HG03175 (cell line): Measurements from ENCODE around the gene WAS.
"Not testable (repeated sequence)": the region's sequence is repeated elsewhere in the genome, so short reads cannot be mapped to it uniquely, and the experiment has no call there.

Experiments used
- ATAC-seq: cut with Tn5 transposase; IDR thresholded peaks from one replicate; pipeline ENCODE4 v1.9.1; 2021; ENCODE audit warnings: mild to moderate bottlenecking, moderate library complexity; ENCODE audit not compliant: unreplicated experiment

Gene WAS

DNA sequence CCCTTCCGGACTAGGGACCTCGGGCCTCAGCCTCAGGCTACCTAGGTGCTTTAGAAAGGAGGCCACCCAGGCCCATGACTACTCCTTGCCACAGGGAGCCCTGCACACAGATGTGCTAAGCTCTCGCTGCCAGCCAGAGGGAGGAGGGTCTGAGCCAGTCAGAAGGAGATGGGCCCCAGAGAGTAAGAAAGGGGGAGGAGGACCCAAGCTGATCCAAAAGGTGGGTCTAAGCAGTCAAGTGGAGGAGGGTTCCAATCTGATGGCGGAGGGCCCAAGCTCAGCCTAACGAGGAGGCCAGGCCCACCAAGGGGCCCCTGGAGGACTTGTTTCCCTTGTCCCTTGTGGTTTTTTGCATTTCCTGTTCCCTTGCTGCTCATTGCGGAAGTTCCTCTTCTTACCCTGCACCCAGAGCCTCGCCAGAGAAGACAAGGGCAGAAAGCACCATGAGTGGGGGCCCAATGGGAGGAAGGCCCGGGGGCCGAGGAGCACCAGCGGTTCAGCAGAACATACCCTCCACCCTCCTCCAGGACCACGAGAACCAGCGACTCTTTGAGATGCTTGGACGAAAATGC lies at the start of gene WAS:
TSS of gene WAS (plus strand) at position 389 of the 572 bp plus-strand sequence. CDS start at position 444, 55 bp downstream.
- peak; percentile 92 for ATAC-seq

DNA sequence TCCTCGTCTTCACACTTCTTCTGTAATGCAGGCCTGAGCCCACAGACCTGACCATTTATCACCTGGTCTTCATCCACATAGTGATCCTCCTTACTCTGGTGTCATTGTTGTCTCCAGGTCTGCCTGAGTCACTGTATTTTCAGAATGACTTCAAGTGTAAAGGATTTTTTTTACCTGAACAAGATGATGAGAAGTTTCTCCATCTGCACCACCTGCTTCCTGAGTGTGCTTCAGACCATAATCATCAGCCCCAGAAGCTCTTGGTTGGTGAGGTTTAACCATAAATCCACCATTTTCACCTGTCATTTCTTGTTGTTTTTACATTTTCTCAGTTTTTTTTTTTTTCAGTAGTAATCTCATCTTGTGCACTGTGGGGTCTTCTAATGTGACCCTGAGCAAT lies 47.3 kb upstream of the WAS start:
- no peak for ATAC-seq

DNA sequence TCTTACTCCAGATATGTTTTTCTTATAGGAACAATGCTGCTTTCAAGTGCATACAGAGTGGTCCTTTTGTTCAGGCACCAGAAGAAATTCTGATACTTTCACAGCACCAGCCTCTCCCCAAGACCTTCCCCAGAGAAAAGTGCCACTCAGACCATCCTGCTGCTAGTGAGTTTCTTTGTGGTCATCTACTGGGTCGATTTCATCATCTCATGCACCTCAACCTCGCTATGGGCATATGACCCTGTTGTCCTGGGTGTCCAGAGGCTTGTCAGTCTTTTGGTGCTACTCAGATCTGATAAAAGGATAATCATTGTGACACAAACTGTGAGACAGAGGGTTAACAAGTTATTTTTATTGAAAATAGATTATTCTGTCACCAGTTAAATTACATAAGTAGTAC lies 46.8 kb upstream of the WAS start:
- no peak for ATAC-seq

DNA sequence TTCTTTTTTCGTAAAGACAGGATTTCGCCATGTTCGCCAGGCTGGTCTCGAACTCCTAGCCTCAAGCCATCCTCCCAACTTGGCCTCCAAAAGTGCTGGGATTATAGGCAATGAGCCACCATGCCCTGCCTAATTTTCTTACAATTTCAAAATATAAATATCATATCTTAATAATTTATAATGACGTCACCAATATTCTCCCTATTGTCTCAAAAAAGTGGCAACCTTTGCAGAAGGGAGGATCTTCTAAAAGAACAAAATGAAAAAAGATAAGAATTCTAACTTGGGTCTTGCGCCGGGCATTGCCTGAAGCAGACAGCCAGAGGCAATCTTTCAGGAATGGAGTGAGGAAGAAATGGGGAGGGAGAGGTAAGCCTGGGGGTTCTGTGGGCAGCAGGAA lies 37.9 kb upstream of the WAS start:
- no peak for ATAC-seq

DNA sequence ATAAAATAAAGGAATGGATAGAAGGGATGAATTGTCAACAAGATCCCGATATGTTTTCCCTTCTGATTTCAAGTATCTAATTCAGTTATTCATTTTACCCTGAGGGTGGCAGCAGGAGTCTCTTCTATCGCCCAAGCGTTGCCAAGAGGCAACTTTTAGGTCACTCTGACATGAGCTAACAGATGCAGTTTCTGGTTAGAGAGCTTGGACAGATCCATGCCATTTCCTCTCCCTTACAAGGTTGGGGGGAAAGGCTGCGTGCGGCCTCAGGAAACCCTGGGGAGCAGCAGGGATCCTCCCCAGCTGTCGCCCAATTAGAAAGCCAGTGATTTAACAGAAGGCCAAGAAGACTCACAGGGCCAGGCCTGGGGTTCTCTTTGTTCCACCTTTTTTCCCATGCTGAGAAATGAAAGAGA lies 35.3 kb upstream of the WAS start:
- no peak for ATAC-seq

DNA sequence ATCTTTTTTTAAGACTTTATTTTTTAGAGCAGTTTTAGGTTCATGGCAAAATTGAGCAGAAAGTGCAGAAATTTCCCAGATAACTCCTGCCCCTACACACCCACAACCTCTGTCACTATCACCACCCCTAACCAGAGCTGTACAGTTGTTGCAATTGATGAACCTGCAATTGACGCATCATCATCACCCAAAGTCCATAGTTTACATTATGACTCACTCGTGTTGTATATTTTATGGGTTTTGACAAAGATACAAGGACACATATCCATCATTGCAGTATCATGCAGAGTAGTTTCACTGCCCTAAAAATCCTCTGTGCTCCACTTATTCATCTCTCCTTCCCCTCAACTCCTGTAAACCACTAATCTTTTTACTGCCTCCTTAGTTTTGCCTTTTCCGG lies 34.5 kb upstream of the WAS start:
- no peak for ATAC-seq

DNA sequence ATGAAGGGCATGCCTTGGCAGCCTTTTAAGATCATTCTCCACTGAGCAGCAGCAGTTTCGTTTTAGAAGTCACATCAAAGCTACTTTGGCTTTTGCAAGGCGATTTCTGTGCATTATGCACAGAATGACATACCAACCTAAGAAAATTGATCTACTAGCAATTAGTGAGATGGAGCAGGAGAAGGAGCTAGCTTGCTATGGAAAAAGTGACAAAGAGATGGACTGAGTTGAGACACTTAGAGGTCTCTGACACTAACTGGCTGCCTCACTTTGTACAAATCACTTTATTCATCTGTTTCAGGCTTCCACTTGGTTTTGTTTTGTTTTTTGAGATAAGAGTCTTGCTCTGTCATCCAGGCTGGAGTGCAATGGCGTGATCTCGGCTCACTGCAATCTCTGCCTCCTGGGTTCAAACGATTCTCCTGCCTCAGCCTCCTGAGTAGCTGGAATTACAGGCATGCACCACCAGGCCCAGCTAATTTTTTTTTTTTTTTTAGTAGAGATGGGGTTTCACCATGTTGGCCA lies 31.5 kb upstream of the WAS start:
- ATAC-seq, result not testable (repeated sequence)

DNA sequence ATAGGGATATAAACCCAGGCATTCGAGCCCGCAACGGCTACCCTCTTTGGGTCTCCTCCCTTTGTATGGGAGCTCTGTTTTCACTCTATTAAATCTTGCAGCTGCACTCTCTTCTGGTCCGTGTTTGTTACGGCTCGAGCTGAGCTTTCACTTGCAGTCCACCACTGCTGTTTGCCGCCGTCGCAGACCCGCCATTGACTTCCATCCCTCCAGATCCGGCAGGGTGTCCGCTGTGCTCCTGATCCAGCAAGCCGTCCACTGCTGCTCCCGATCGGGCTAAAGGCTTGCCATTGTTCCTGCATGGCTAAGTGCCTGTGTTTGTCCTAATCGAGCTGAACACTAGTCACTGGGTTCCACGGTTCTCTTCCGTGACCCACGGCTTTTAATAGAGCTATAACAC lies 28.9 kb upstream of the WAS start:
- ATAC-seq, result not testable (repeated sequence)

DNA sequence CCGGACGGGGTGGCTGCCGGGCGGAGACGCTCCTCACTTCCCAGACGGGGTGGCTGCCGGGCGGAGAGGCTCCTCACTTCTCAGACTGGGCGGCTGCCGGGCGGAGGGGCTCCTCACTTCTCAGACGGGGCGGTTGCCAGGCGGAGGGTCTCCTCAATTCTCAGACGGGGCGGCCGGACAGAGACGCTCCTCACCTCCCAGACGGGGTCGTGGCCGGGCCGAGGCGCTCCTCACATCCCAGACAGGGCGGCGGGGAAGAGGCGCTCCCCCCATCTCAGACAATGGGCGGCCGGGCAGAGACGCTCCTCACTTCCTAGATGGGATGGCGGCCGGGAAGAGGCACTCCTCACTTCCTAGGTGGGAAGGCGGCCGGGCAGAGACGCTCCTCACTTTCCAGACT lies 23.9 kb upstream of the WAS start:
- ATAC-seq, result not testable (repeated sequence)

DNA sequence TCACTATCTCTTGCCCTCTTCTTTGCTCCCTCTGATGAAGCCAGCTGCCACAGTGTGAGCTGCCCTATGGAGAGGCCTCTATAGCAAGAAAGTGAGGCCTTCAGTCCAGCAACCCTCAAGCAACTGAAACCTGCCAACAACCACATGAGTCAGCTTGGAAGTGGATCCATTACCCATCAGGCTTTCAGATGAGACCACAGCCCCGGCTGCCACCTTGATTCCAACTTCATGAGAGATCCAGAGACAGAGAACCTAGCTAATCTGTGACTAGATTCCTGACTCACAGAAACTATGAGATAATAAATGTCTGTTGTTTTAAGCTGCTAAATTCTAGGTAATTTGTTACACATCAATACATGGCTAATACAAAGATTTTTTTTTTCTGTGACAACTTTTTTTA lies 20.4 kb upstream of the WAS start:
- no peak for ATAC-seq

DNA sequence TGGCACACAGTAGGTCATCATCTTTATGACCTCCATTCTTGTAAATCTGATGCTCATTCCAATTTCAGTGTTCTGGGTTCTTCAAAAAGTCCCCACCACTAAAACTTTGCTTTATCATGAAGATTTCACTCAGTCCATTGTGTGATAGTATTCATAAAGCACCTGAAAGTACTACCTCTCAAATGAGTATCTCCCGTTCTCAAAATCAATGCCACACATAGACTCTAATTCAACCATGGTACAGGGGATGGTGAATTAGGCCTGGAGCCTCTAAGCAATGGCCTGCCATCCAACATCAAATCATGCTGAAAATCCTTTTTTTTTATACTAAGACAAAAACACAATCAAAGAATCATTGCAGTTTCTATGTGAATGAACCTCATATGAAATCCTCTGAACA lies 19.4 kb upstream of the WAS start:
- no peak for ATAC-seq

DNA sequence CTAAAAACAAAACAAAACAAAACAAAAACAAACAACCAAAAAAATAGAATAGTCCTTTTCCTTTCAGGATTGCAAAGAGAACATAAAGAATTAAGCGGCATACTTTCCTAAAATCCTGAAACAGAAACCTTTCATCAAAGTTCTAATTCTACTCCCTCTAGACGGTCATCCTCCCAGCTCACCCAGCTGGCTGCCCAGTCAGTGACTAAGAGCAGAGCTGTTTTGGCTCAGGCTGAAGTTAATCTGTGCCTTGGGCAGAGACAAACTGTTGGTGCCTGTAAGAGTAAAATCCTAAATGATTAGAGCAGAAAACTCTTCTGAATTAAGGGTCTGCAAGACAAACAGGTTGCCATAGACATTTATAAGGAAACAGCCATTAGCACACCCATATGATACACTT lies 17.6 kb upstream of the WAS start:
- no peak for ATAC-seq

DNA sequence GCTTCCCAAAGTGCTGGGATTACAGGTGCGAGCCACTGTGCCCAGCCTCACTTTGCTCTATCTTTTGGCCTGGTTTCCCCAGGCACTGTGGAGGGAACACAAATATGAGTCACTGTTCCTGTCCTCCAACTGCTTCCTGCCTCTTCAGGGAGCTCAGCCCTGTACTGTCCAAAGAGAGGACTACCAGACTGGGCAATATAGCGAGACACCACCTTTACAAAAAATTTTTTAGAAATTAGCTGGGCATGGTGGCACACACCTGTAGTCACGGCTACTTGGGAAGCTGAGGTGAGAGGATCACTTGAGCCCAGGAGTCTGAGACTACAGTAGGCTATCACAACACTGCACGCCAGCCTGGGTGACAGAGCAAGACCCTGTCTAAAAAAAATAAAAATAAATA lies 16.9 kb upstream of the WAS start:
- no peak for ATAC-seq

DNA sequence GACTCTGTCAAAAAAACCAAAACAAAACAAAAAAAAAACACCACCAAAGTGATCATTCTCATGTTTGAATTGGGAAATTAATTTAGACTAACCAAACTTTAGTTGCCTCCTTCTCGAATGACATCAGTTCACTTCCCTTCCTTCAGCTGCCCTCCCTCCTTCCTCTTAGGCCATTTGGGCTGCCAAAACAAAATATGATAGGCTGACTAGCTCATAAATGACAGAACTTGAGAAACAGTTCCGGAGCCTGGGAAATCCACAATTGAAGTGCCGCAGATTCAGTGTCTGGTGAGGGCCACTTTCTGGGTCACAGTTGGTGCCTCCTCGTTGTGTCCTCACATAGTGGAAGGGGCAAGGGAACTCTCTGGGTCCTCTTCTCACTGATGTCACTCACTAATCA lies 16.1 kb upstream of the WAS start:
- no peak for ATAC-seq

DNA sequence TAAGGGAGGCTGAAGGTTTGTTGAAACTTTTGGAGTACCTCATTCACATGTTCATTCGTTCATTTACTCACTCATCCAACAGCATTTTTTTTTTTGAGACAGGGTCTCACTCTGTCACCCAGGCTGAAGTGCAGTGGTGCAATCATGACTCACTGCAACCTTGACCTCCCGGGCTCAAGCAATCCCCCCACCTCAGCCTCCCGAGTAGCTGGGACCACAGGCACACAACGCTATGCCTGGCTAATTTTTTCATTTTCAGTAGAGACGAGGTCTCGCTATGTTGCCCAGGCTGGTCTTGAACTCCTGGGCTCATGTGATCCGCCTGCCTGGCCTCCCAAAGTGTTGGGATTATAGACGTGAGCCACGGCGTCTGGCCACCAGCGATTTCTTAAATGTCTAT lies 15.4 kb upstream of the WAS start:
- ATAC-seq, result not testable (repeated sequence)

DNA sequence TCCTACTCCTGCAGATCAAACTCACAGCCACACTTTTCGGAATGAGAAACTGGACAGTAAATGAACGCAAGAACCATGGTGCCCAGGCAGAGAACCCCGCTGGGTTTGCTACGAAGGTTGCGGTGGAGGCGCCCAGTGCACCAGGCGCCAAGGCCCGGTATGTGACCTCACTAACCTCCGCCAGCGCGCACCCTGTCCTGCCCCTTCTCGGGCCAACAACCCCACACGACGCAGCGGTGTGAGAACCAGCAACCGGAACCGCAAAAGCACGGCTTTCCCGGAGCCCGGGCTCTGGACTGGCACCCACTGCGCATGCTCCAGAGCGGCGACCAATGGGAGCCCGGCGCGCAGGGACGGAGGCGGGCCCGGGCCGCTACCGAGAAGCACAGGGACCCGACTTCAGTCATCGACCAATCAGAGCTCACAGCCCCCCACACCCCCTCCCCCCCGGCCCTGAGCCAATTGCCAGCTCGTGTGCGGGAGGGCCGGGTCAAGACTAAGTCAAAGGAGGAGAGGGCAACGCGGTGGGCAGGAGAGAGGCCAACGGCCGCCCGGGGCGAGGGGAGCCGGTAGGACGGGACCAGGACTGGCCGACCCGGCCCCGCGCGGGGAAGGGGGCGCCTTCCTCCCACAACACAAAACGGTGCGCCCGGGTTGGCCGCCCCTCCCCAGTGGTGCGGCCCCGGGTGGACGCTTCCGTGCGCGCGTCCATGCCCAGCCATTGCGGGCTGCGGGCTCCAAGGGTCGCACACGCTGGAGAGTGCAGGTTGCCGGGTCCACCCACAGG lies 7.3 kb upstream of the WAS start:
- peak; percentile 93 for ATAC-seq

DNA sequence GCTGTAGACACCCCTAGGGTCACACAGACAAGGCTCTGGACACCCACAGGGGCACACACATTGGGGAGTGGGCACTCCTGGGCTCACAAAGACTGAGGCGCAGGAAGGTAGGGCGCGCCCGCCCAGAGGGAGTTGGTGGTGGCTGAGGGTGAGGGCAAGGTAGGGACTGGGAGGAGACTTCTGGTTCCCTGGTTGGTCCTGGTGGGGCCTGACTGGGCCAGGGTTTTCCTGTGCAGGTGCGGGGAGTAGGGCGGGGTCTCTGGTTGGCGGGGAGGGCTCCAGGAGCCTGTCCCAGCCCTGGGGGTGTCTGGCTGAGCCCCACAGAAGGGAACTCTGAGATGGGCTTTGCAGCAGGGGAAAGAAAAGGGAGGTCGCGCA lies 6.7 kb upstream of the WAS start:
- ATAC-seq, result peak; percentile 13

DNA sequence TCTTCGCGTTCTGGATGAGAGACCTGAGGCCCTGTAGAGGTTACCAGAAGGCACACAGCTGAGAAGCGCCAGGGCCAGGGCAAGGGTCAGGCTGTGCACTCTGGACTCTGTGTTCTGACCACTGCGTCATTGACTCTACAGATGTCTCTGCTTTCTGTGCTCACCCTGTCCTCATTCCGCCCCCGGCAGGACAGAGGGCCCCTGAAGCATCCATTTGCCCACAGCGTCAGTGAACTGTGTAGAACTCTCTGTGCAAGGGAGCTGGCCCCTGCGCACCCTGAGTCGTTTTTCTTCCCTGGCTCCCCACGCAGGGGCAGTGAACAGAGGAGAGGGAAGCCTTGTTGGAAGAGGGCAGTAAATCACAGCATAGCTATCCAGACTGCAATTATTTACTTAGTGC lies 6.1 kb upstream of the WAS start:
- ATAC-seq, result no peak

DNA sequence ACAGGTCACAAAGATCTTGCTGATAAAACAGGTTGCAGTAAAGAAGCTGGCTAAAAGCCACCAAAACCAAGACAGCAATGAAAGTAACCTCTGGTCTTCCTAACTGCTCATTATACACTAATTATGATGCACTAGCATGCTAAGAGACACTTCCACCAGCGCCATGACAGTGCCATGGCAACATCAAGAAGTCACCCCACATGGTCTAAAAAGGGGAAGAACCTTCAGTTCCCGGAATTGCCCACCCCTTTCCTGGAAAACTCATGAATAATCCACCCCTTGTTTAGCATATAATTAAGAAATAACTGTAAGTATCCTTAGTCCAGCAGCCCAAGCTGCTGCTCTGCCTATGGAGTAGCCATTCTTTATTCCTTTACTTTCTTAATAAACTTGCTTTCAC lies 3.1 kb upstream of the WAS start:
- not testable (repeated sequence) for ATAC-seq

DNA sequence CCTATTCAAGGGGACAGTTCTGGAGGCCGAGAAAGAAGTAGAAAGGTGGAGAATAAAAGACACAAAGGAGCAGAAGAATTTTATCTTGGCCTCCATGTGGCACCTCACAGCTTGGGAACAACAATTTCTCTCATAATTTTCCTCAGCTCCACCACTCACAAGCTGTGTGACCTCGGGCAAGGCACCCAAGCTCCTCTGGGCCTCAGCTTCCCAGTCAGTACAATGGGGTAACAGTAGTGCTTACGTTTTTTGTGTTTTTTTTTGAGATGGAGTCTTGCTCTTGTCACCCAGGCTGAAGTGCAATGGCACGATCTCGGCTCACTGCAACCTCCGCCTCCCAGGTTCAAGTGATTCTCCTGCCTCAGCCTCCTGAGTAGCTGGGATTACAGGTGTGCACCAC lies 2.7 kb upstream of the WAS start:
- ATAC-seq, result not testable (repeated sequence)

DNA sequence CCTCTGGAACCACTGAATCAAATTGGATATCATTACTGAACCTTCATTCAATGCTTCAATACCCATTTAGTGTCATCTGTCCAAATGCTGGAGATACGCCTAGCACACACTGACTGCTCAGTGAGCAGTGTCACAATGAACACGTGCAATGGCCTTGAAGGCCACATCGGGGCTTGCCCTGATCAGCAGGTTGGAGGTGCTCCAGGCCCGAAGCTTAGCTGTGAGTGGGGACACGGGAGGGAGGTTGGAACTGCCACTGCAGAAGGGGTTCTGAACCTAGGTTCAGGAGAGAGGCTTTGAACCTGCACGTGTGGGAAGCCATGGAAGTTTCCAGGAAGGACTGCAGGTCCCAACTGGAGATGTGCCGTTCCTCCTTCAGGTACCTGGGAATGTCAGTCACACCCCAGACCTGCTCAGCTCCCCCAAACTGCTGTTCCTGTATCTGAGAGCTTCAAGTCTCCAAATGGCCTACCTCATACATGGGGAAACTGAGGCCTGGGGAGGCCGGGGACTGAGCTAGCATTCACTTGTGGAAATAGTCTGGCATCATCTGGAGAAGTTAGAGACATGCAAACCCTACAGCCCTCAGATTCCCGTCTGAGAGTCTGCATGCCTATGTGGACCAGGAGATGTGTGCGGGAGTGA lies 1.9 kb upstream of the WAS start:
- ATAC-seq, result no peak

DNA sequence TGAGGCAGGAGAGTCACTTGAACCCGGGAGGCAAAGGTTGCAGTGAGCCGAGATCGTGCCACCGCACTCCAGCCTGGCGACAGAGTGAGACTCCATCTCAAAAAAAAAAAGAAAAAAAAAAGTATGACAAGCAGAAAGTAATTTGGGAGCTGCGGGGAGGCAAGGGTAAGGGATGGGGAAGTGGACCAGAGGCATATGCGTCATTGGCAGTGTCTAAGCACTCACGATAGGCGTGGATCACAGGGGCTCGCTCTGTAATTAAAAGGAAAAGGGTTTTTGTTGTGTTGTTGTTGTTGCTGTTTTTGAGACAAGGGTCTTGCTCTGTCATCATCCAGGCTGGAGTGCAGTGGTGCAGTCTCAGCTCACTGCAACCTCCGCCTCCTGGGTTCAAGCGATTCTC lies 804 bp upstream of the WAS start:
- not testable (repeated sequence) for ATAC-seq
